Heart left ventricle (tissue), 13 donors: ENCODE results near the gene TYK2.

Experiments used
- CTCF ChIP-seq, 12 donors: fragments of 200-600 bp; sonication (generic) in 4 of 12; IDR thresholded peaks; one replicate each; pipeline versions ENCODE4 v1.5.0 to v1.8.0; 2018 to 2022; ENCODE audit warnings: antibody characterized with exemption in 12 of 12, mild to moderate bottlenecking in 5 of 12
- POLR2A ChIP-seq, 2 donors: fragments of 450-650 bp; IDR thresholded peaks; one replicate each; pipeline ENCODE4 v1.6.1; 2017; ENCODE audit warnings: antibody characterized with exemption in 2 of 2, mild to moderate bottlenecking in 2 of 2, moderate library complexity in 2 of 2
- donor health status: ischemic (EF 13 %, LVEDD 7.1; RV severe dilation, severe dysfunction).
- donor health status: DM: no; HTN: yes; CAD: no.
- donor health status: DM: no; HTN: no; CAD: no.
- donor health status: ischemic (EF 25% LVEDD 6.9; RV normal size, moderate dysfunction).
- donor health status: ischemic (EF 25% LVEDD 5.7; RV mildly dilated, moderate dysfunction).
- donor health status: ischemic (EF 35%, LVEDD 5.7; RV mildly dilated, moderate dysfunction).
- donor health status: nonischemic (EF 11% LVEDD 7.7; RV severe dilation, severe dysfunction).
- donor health status: DM: yes; HTN: yes; CAD: no.
- donor health status: PGD.
- donor health status: ischemic (EF 29% LVEDD 5.4; RV normal size, mild dysfunction).
- donor health status: nonischemic (EF 23%, LVEDD 6.1; RV moderate dilation, normal function).

GRCh38 chr19:10344780-10345179 is 35.6 kb downstream of the TYK2 start:
- TF ChIP-seq CTCF (IDR thresholded peaks at IDR 0.05) (no peak), POLR2A (IDR thresholded peaks at IDR 0.05) (no peak)
